ENCODE data around the gene PDE8B.

Gene PDE8B

DNA sequence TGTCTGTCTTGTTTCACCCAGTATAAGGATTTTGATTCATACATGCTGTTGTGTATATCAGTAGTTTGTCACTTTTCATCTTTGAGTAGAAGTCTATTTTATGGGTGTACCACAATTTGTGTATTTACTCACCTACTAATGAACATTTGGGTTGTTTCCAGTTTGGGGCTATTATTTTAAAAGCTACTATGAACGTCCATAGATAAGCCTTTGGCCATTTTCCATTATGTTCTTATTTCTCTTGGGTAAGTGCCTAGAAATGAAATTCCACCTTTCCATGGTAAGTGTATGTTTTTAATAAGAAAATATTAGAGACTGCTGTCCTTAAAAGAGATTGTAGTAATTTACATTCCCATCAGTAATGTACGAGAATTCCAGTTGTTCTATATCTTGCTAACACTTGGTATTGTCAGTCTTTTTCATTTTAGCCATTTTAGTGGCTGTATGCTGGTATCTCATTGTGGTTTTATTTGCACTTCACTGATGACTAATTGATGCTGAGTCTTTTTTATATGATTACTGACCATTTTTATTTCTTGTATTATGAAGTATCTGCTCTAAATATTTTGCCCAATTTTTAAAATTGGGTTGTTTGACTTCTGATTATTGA is 17.9 kb upstream of the PDE8B start:
- DNase-seq, result no peak

DNA sequence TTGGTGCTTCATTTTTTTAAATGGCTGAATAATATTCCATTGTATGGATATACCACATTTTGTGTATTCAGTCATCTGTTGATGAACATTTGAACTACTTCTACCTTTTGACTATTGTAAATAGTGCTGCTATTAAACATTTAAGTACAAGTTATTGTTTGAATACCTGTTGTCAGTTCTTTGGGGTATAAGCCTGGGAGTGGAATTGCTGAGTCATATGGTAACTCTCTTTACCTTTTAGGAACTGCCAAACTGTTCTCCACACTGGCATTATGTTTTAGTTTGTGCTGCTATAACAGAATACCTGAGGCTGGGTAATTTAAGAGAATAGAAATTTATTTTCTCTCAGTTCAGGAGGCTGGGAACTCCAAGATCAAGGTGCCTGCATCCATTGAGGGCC is 15.7 kb upstream of the PDE8B start:
- no peak for DNase-seq

DNA sequence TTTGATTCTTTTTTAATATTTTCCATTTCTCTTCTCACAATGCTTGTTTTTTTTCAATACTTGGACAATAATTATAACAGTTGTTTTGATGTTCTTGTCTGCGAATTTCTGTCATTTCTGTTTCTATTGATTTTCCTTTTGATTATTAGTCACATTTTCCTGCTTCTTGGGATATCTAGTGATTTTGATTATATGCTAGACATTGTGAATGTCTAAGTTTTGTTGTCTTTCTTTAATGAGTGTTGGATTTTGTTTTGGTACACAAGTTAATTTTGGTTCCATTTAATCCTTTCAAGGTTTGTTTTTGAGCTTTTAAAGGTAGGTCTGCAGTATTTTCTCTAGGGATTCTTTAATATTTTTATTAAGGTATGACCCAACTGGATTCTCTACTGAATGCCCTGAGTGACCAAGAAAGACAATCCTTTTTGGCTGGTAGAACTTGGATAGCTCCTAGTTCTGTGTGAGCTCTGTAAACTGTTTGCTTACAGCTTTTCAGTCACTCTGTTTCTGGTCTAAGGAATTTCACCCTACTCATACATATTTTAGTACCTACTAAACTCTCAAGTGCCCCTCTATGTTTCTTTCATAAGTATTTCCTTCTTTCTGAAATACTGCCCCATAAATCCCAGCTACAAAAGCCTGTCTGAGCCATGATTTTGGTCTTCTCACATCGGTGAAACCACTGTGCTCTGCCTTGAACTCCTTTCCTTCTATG is 12.5 kb upstream of the PDE8B start:
- DNase-seq, result no peak

DNA sequence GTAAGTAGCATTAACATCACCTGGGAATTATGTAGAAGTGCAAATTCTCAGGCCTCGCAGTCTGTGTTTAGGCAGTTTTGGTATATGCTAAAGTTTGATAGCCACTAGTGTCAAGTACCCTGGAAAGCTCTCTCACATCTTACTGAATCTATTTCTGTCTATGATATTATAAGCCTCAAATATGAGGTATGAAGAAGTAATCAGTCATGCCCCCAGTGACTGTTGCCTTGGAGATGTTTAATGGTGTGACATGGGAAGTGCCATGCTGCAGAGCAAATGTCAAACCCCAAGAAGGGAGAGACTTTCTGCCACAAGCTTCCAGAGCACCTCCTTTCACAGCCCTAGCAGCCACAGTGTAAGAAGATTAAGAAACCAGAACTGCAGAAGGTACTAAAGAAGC is 9.8 kb upstream of the PDE8B start:
- DNase-seq, result no peak

DNA sequence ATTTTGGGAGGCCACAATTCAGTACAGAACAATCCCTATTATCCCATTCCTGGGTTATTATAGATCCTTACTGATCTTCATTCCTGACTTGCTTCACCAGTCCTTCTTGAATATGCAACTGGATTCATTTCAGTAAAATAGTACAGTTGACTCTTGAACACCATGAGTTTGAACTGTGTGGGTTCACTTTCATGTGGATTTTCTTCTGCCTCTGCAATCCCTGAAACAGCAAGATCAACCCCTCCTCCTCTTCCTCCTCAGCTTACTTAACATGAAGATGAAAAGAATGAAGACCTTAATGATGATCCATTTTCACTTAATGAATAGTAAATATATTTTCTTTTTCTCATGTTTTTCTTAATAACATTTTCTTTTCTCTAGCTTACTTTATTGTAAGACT is 8.3 kb upstream of the PDE8B start:
- no peak for DNase-seq

DNA sequence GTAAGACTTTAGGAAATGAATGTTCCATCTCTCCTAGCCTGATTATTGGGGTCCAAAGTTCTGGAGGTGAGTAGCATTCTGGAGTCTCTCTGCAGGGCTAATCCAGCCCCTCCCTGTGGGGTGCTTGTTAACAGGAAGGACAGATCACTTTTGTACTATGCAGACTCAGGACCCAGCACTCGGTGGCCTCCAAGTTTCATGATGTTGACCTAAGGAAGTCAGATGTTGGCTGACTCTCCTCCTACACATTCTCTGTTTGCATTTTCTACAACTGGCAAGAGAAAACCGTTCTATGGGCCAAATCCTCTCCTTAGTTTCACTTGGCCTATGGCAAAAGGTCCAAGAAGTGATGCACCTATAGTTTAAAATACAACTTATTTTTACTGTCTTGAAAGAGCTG is 5.5 kb upstream of the PDE8B start:
- DNase-seq, result no peak

DNA sequence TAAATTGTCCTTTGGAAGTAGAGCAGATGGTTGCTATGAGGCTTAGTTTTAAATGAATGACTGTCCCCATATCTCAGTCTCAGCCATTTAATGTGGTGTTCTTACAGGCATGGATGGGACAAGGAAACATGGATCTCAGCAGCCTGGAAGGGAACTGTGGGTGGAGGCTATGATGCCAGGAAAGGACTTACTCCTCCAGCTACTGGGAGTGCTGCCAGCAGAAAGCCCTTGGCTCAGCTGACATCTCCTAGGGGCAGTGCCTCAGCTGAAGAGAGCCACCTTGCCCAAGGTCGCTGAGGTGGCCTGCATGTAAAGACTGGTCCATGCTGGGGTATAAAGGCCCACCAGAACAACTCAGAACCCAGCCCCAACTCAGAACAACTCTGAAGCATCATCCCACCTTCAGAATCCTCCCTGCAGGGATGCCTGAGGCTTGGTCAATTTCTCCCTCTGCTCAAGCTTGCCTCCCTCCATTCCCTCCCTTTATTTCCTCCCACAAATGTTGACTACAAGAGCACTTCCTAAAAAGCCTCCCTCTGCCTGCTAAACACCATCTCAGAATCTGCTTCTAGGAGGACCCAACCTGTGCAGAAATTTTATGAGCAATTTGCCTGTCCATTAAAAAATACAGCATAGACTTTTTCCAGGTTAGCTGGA is 1.8 kb upstream of the PDE8B start:
- DNase-seq, result no peak

DNA sequence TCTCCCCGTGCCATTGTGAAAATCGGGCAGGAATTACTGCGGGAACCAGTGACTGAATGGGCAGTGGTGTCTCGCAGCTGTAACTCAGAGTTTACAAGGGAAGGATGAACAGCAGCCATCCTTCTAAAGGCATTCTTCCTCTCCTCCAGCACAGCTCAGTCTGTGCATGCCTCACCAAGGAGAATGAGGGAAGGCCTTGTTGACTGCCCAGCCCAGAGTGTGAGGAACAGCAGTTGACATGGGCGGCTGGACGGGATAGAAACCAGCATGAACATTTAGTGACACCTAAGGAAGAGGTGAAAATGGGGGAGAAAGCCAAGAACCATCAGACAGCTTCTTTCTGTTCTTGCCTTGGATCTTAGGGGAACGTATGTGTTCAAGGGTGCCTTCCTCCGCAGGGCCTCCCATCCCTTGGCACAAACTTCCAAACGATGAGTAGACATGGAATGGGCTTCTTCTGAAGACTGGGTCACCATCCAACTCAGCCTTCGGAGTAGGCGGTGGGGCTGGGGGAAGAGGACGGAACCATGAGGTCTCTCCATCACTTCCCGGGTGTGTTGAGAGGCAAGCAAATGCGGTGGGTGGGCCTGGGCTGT is 887 bp upstream of the PDE8B start:
- no peak for DNase-seq

DNA sequence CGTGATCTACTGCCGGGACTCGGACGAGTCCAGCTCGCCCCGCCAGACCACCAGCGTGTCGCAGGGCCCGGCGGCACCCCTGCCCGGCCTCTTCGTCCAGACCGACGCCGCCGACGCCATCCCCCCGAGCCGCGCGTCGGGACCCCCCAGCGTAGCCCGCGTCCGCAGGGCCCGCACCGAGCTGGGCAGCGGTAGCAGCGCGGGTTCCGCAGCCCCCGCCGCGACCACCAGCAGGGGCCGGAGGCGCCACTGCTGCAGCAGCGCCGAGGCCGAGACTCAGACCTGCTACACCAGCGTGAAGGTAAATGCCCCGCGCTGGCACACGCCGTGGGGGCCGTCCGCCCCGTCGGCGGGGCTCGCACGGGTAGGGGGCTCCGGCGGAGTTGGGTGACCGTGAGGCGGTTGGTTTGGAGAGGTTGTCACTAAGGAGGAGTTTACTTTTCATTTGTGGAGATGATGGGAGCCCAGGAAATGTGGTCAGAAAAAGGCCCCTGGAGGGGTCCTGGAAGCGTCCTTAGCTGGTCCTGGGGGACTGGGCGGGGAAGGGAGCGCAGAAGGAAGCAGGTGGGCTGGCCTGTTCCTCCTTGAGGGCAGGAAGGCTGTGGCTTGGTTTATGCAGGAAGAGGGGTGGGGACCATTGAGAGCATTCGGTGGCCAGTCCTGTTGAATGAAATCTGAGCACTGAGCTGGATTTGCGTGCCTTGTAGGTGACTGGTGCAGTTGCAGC is 647 bp downstream of the PDE8B start:
- DNase-seq, result no peak

DNA sequence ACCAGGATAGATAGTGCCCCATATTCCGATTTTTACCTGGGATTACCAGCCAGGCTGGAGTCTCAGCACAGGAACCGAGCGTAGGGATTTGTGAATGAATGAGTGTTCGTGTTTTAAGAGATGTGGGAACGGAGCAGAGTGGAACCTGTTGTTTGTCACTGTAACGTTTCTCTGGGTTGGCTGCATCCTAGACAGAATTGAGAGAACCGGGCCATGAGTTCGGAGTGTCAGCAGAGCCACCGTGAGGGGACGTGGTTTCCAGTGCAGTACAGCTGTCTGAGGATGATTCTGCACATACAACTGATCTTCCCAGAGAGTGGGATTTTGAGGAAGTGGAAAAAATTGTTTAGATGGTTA is 1.2 kb downstream of the PDE8B start:
- no peak for DNase-seq

DNA sequence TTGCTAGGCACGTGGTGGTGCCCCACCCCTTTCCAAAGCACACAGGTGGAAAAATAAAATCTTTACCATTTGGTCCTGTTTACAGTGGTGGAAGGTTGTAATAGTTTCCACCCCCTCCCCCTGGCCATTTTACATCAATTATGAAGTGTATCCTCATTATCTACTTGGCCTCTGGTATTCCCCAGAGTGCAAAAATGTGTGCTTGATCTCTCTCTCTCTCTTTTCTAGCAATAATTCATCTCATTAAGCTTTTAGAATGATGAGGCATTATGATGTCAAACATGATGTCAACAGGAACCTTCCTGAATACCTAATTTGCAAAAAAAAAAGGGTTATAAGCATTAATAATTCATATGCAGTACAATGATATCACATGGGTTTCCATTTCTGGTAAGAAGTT is 3.1 kb downstream of the PDE8B start:
- DNase-seq, result no peak

DNA sequence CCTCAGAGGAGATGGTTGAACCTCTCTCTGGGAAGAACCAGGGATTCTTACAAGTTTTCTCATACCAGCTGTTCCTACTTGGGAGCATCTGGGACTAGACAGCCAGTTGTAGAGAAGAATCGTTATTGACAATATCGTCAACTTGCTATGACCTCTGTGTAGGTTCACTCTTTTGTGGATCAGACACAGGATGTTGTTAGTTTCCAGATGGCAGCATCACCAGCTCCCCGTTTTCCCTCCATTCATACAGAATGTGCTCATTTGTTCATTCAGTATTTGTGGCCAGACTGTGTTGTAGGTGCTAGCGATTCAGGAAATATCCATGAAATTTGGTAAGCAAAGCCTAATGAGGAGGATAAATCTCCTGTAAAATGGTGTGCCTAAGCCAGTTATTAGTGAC is 3.7 kb downstream of the PDE8B start:
- DNase-seq, result no peak

DNA sequence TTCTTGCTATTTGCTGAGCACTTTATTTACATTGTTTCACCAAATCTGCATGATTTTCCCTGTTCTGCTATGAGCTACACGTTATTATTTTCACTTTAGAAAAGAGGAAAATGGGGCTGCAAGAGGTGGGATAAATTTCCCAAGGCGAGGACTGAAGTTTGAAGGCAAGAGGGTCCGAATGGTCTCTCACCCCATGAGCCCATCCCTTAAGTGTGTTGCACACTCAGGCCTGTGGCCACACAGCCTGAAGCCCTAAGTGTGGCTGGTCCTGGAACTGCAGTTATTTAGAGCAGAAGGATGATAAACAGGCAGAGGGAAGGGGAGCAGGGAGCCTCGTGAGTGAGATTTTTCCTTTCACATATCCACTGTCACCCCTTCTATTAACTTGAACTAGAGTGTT is 7.8 kb downstream of the PDE8B start:
- DNase-seq, result no peak

DNA sequence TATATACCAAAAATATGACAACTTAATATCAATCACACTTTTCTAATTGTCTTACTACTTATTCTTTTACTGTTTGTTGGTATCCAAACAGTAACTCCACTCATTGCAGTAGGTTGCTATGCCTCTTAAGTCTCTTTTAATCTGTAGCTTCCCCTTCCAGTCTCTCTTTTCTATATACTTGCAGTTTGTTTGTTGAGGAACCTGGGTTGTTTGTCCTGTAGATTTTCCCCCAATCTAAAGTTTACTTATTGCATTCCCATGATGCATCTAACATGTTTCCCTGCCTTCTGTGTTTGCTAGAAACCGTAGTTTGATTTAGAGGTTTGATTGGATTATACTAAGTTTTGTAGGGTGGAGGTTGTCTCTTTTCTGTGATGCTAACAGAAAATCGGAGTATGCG is 10.6 kb downstream of the PDE8B start:
- no peak for DNase-seq

DNA sequence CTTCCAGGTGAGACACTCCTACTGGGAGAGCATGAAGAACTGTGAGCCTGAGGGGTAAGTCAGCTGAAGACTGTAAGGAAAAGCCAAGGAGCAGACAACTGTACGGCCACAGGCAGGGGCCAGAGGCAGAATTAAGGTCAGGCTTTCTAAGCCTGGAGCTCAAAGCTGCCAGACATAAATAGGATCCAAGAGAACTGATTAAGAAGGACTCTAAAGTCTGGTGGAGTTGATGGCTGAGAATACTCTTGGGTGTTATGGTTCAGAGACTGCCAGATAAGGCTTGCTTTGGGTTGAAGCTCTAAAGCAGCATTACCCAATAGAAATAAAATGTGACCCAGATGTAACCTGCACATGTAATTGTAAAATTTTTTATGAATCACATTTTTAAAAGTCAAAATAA is 12.2 kb downstream of the PDE8B start:
- DNase-seq, result no peak

DNA sequence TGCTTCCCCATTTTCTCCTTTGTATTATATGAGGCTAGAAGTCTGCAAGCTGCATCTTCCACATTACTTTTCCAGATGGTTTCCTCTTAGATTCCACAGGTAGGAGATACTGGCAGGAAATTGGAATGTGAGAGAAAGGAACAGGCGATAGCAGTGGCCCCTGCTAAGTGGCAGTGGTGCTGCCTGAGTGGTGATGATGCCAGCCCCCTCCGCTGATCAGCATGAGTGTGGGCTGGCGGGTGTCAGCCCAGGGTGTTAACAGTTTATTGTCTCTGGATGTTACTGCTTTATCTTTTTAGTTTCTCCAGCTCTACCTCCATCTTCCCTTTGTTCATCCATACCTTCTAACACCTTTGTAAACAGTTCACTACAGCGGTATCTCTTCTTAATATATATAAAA is 13.2 kb downstream of the PDE8B start:
- no peak for DNase-seq

DNA sequence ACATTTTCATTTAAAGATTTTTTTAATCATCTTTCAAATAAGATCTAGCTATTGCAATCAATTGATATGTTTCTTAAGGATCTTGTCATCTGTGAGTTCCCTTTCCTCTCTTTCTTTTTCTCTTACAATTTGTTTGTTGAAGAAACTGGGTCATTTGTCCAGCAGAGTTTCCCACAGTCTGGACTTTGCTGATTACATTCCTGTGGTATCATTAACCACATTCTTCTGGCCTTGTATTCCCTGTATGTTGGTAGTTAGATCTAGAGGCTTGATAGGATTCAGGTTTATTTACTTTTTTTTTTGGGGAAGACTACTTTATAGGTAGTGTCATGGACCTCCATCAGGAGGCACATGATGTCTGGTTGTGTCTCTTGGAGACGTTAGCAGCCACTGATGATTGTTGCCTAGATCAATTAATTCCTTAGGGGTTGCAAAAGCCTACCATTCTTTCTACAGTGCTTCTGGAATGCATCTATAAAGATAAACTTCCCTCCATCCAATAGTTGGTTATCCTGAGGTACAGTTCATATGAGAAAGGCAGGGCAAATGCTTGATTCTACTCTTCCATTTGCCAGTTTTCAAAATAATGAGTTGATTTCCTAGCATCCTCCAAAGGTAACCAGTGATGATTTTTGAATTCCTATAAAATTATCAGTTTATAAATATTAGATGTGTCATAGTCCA is 14.3 kb downstream of the PDE8B start:
- no peak for DNase-seq

DNA sequence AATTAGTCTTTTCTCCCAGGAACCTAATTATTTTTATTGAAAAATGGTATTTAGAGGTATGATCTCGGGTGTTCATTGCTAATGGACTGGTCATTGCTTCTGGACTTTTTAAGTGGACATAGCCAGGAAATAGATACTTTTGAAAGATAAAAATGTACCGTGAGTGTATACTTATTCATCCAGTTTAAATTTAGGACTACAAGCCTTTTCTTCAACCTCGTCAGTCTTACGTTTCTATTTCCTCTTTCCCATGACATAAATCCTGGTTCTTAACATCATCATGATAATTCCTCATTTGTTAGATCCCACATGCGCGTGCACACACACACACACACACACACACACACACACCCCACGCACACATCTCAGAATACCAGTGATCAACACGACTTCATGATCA is 15.1 kb downstream of the PDE8B start:
- DNase-seq, result no peak

DNA sequence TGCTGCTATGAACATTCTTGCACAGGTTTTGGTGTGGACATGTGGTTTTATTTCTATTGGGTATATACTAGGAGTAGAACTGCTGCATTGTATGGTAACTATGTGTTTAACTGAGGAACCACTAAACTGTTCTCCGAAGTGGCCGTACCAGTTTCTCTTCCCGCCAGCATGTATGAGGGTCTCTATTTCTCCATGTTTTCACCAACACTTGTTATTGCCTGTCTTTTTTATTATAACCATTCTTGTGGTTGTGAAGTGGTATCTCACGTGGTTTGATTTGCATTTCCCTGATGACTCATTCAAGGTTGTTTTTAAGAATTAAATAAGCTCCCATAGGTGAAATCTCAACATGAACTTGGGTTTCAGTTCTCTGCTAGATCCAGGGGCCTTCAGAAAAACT is 19.4 kb downstream of the PDE8B start:
- DNase-seq, result no peak

DNA sequence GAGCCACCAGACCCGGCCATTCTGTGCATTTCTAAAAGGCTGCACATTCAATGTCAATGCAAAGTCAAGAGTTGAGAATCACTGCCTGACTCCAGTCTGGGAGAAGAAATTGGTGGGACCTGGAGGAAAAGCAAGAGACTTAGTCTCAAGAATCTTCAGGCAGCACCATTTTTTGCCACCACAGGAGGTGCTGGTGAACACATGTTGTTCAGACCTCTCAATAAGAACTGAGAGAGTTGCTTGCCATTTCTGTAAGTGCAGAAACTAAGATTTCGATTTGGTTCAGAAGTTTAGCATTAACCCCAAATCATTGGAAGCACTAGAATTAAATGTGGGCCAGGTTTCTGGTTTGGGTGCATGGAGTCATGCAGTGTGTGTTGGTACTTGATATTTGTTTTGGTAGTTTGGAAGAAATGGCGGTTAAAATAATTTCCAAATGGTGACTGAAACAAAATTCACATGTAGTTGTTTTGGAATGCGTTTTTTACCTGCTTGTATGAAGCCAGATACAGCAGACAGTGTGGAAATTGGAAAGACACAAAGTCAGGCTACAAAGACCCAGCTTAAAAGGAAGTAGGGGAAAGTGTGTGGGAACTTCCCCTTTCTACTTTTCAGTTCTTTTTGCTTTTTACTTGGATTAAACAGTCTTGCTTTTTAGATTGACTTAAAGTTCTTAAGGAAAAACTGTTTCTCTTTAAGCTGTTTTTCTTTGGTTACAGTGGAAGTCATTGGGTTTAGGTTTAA is 20.4 kb downstream of the PDE8B start:
- no peak for DNase-seq

DNA sequence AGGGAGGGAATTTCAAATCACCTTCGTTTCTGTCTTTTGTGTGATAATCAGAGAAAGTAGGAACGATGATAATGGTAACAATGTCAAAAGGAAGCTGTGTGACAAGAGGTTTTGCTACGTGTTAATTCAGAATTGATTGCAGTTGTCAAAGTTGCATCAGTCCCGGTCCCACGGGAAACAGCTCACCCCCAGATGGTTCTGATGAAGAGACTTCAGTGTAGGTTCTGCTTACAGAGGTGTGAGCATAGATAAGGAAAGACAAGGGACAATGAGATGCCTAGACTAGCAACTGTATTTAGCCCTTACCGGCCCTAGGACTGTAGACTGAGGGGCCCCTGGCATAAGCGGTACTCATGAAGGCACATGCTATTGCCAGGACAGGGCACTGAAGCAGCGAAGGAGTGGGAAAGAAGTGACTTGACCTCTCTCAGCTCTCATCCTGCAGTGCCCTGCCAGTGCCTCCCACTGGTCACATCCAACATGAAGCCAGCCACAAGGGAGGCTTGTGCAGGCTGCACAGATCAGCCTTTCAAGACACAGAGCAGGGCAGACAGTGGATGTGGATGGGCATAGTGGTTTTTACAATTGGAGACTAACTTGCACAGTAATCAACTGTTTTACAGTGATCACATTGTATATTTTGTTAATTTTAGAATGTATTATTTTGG is 21.1 kb downstream of the PDE8B start:
- DNase-seq, result no peak

Measured in activated CD4-positive, CD25-positive, alpha-beta regulatory T cell (primary cell).